Osteocyte (in vitro differentiated cells): ENCODE measurements around the gene EP300. TPM values are rescaled to one million over a fixed set of nuclear protein-coding genes. Genes with fewer than 3 reads are reported as not detected.

Experiments used
- DNase-seq: peaks from one replicate; pipeline ENCODE4 v3.0.0; 2021; ENCODE audit warnings: mixed read lengths; ENCODE audit not compliant: unreplicated experiment; ENCODE audit errors: extremely low spot score
- H3K27ac Mint-ChIP-seq: one replicate; pipeline ENCODE4 v1.8.0; 2021; ENCODE audit warnings: mild to moderate bottlenecking, mixed read lengths; ENCODE audit not compliant: unreplicated experiment
- H3K27me3 Mint-ChIP-seq: one replicate; pipeline ENCODE4 v1.8.0; 2021; ENCODE audit warnings: mixed read lengths; ENCODE audit not compliant: unreplicated experiment
- H3K36me3 Mint-ChIP-seq: one replicate; pipeline ENCODE4 v1.8.0; 2021; ENCODE audit warnings: mixed read lengths; ENCODE audit not compliant: unreplicated experiment
- H3K4me1 Mint-ChIP-seq: one replicate; pipeline ENCODE4 v1.8.0; 2021; ENCODE audit warnings: mixed read lengths; ENCODE audit not compliant: unreplicated experiment
- H3K4me3 Mint-ChIP-seq: one replicate; pipeline ENCODE4 v1.8.0; 2021; ENCODE audit warnings: mild to moderate bottlenecking, moderate library complexity, mixed read lengths; ENCODE audit not compliant: unreplicated experiment
- H3K9me3 Mint-ChIP-seq: one replicate; pipeline ENCODE4 v1.8.0; 2021; ENCODE audit warnings: mixed read lengths; ENCODE audit not compliant: unreplicated experiment
- total RNA-seq: library from RNA; stranded (reverse); gene quantifications from 2 replicates; pipeline ENCODE4 v1.2.1, GENCODE V29; 2021
- TF ChIP-seq, protein P1 (sequence below): fragments of 200-600 bp; sonication (generic); IDR thresholded peaks from 2 replicates; pipeline ENCODE4 v1.5.0; 2021; ENCODE audit warnings: antibody characterized with exemption, mild to moderate bottlenecking, moderate library complexity

EP300 gene
- total RNA-seq, 1 donor from 2014 or later = 83.4 TPM

DNA sequence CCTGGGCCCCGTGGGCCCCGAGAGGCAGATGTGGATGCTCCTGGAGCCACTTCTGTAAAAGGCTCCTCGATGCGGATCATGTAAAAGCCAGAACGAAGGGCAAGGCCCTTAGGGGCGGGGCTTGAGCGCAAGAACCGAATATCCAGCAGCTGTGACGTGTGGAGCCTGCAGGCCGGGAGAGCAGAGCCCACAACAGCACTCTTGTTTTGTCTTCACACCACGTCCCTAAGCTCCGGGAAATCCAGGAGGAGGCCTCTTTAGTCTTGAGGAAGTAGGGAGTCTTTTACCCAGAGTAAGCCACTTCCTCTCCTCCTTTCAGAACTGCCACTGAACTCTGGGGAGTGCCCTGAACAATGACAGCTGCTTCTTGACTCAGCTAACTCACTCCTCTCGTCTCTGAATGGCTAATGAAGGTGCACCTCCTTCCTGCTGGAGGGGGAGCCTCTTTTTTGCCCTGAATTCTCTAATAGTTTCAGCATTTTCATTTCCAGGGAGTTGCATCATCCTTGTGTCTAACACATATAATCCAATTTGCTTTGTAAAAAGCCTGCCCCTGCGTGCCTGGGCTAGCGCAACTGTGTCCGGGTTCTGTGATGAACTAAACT, 125.3 kb downstream of the EP300 start:
- DNase-seq = no peak
- H3K36me3 Mint-ChIP-seq = peaks cover 31% of the 10 kb centered on the region

GRCh38 chr22:41222846-41223507, 130.6 kb downstream of the EP300 start:
- TF ChIP-seq, protein P1, sequence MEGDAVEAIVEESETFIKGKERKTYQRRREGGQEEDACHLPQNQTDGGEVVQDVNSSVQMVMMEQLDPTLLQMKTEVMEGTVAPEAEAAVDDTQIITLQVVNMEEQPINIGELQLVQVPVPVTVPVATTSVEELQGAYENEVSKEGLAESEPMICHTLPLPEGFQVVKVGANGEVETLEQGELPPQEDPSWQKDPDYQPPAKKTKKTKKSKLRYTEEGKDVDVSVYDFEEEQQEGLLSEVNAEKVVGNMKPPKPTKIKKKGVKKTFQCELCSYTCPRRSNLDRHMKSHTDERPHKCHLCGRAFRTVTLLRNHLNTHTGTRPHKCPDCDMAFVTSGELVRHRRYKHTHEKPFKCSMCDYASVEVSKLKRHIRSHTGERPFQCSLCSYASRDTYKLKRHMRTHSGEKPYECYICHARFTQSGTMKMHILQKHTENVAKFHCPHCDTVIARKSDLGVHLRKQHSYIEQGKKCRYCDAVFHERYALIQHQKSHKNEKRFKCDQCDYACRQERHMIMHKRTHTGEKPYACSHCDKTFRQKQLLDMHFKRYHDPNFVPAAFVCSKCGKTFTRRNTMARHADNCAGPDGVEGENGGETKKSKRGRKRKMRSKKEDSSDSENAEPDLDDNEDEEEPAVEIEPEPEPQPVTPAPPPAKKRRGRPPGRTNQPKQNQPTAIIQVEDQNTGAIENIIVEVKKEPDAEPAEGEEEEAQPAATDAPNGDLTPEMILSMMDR = no peak
- peak overlapping the region; percentile 57 for H3K27ac Mint-ChIP-seq

More for the DNA sequence above, 125.3 kb downstream of the EP300 start:
- Mint-ChIP-seq H3K4me1 (peaks cover 29% of the 10 kb centered on the region), H3K27ac (peak overlapping the region; percentile 94), H3K4me3 (peak overlapping the region; percentile 53), H3K27me3 (no peaks in the 10 kb centered on the region), H3K9me3 (no peaks in the 10 kb centered on the region)
- TF ChIP-seq, protein P1 = no peak

DNA sequence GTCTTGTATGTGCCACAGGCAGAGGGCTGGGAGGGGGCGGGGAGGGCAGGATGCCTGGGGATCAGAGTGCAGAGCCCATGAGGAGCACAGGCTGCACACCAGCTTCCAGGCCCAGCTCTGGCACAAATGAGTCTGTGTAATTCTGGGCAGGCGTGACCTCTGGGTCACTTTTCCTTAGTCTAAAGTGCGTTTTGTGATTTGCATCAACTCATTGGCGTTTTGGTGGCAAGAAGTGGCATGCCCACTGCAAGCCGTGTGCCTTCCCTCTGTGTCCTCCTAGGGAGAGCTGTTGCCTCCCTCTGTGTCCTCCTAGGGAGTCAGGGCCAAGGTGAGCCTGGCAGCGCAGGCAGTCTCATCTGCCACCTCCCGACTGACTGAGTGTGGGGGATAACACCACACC, 131.1 kb downstream of the EP300 start:
- DNase-seq = no peak
- Mint-ChIP-seq H3K9me3 (no peaks in the 10 kb centered on the region), H3K27me3 (no peaks in the 10 kb centered on the region), H3K36me3 (peaks cover 17% of the 10 kb centered on the region), H3K4me1 (no peaks in the 10 kb centered on the region), H3K4me3 (no peak overlapping the region), H3K27ac (no peak overlapping the region)
- TF ChIP-seq, protein P1 = no peak

More at GRCh38 chr22:41222846-41223507, 130.6 kb downstream of the EP300 start:
- H3K4me3 Mint-ChIP-seq = no peak overlapping the region
- peaks cover 2% of the 10 kb centered on the region for H3K4me1 Mint-ChIP-seq
- peaks cover 17% of the 10 kb centered on the region for H3K36me3 Mint-ChIP-seq
- no peaks in the 10 kb centered on the region for H3K27me3 Mint-ChIP-seq
- DNase-seq = no peak
- no peaks in the 10 kb centered on the region for H3K9me3 Mint-ChIP-seq

DNA sequence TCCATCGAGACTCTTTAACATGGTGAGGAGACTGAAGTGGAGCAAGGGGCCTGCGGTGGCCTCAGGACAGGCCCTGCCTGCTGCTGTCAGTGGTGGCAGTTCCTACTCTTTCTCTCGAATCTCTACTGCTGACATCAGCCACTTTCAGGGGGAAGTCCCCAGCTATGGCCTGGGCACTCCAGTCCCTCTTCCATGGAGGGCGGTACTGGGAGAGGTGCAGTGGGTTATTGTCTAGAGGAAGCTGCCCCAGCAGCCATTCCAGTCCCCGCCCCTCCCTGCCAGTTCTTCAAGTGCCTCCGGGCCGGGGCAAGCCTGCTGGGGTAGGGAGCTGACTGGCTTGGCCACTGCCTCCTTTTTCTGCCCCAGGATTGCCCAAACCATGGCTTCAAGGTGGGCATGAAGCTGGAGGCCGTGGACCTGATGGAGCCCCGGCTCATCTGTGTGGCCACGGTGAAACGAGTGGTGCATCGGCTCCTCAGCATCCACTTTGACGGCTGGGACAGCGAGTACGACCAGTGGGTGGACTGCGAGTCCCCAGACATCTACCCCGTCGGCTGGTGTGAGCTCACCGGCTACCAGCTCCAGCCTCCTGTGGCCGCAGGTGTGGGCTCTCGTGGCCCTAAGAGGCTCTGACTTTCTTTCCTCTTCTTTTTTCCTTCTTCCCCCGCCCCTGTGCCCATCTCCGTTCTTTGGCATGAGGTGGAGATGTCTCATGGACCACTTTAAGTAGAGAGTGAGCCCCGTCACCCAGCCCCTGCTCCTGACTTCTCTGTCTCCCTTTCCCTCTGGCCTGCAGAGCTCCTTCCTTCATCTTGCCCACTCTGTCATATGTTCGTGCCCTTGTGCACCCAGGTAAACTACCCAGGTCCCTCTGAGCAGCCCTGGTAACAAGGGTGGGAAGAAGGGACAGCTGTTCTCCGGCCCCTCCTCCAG, 134.6 kb downstream of the EP300 start:
- Mint-ChIP-seq H3K4me1 (no peaks in the 10 kb centered on the region), H3K4me3 (no peak overlapping the region), H3K36me3 (peaks cover 17% of the 10 kb centered on the region), H3K9me3 (no peaks in the 10 kb centered on the region), H3K27ac (no peak overlapping the region), H3K27me3 (no peaks in the 10 kb centered on the region)
- TF ChIP-seq, protein P1 = no peak
- no peak for DNase-seq
